ENCODE measurements around the gene C16orf54.
"Not testable (repeated sequence)": the region's sequence is repeated elsewhere in the genome, so short reads cannot be mapped to it uniquely, and the experiment has no call there.

The C16orf54 gene

DNA sequence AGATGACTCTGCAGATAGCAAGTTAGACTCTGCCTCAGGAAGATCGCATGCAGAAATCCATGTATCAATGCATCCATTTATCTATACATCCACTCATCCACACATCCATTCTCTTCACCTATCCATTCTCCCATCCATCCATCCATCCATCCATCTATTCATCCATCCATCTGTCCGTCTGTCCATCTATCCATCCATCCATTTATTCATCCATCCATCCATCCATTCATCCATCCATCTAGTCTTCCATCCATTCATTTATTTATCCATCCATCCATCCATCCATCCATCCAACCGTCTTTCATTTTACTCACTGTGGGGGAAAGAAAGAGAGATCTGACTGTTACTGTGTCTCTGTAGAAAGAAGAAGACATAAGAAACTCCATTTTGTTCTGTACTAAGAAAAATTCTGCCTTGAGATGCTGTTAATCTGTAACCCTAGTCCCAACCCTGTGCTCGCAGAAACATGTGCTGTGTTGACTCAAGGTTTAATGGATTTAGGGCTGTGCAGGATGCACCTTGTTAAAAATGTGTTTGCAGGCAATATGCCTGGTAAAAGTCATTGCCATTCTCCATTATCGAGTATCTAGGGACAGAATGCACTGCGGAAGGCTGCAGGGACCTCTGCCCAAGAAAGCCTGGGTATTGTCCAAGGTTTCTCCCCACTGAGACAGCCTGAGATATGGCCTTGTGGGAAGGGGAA, 5.7 kb downstream of the C16orf54 start:
- not testable (repeated sequence) for DNase-seq

- peak; percentile 78 for DNase-seq
These were observed 7.3 kb downstream of the C16orf54 start for GRCh38 chr16:29738514-29738913.

DNA sequence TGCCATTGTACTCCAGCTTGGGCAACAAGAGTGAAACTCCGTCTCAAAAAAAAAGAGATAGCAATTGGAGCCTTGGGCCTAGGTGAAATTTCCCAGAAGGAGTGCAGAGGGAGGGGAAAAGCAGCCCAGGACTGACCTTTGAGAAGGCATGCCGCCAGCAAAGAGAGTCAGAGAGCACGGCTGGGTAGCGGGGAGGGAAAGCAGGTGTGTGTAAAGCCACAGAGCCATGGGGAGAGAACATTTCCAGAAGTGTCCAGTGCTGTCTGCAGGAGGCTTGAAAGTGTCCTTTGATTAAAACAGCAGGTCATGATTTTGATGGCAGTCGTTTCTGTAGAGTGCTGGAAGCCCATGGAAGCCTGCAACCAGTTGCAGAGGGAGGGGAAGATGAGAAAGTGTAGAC, 8.1 kb downstream of the C16orf54 start:
- DNase-seq: no peak

DNA sequence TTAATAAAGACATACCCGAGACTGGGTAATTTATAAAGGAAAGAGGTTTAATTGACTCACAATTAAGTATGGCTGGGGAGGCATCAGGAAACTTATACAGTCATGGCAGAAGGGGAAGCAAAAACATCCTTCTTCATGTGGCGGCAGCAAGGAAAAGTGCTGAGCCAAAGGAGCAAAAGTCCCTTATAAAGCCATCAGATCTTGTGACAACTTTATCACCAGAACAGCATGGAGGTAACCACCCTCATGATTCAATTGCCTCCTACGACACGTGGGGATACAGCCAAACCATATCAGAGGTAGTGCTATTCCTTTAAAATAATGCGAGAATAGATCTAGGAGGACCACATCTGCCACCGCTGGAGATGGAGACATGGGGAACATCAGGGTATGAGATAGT, 9.0 kb downstream of the C16orf54 start:
- peak; percentile 93 for DNase-seq

DNA sequence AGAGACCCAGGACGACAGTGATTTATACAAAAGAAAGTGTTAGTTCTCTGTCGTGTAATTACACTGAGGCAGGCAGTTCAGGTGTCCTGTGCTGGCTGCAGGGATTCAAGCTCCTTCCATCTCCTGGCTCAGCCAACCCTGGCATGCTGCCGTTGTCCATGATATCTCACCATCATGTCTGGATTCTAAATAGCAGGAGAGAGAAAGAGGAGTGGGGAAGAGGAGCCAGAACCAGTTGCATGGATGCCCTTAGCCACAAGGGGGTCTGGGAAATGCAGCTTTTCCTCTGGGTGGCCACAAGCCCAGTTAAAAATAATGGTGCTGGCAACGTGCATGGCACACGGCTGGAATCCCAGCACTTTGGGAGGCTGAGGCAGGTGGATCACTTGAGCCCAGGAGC, 9.7 kb downstream of the C16orf54 start:
- DNase-seq: no peak

GRCh38 chr16:29734786-29735185, 11.0 kb downstream of the C16orf54 start:
- peak; percentile 91 for DNase-seq

DNA sequence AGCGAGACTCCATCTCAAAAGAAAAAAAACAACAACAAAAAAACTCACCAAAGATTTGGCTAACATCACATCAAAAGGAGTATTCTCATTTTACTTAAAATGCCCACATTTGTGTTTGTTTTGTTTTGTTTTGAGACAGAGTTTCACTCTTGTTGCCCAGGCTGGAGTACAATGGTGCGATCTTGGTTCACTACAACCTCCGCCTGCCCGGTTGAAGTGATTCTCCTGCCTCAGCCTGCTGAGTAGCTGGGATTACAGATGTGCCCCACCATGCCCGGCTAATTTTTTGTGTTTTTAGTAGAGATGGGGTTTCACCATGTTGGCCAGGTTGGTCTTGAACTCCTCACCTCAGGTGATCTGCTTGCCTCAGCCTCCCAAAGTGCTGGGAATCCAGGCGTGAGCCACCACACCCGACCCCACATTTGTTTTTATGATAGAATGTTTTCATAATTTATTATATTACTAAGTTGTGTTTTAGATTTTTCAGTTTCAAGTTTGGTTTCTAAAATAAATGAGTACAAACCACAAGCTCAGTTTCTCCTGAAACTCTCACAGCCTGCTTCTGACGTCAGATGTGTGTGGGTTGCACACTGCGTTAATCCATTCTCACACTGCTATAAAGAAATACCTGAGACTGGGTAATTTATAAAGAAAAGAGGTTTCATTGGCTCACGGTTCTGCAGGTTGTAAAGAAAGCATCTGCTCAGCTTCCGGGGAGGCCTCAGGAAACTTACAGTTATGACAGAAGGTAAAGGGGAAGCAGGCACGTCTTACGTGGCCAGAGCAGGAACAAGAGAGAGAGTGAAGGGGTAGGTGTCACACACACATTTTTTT, 13.8 kb downstream of the C16orf54 start:
- not testable (repeated sequence) for DNase-seq

GRCh38 chr16:29730649-29731048, 15.1 kb downstream of the C16orf54 start:
- no peak for DNase-seq

DNA sequence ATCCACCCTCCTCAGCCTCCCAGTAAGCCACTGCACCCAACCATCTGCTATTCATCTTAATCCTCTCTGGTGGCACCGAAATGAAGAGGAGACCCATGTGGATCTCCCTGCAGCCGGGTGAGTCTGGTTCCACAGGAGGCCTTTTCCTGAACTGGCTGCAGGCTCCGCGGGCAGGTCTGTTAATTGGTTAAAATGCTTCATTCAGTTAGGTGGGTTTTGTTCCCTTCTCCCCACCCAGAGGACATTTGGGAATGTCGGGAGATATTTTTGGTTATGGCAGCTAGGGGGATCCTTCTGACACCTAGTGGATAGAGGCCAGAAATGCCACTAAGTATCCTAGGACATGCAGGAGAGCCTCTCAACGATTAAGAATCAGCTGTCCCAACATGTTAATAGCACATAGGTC, 16.7 kb downstream of the C16orf54 start:
- peak; percentile 48 for DNase-seq

- DNase-seq: no peak
These were observed 18.3 kb downstream of the C16orf54 start for GRCh38 chr16:29727452-29727851.

DNA sequence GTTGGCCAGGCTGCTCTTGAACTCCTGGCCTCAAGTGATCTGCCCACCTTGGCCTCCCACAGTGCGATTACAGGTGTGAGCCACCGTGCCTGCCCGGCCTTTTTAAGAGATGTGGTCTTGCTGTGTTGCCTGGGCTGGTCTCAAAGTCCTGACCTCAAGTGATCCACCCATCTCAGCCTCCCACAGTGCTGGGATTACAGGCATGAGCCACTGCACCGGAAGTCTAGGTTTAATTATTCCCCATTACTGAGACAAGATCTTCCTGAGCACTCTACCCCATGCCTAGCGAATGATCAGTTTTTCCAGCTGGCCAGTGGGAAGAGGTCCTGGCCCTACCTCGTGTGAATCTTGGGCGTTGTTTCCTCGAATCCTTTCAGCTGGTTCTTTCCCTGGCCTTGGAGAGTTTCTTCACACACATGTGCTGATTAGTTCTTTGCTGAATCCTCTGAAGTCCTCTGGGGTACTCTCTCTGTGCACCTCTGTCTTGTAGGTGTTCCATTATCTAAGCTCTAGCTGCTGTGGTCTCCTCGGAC, 18.9 kb downstream of the C16orf54 start:
- DNase-seq: no peak

DNA sequence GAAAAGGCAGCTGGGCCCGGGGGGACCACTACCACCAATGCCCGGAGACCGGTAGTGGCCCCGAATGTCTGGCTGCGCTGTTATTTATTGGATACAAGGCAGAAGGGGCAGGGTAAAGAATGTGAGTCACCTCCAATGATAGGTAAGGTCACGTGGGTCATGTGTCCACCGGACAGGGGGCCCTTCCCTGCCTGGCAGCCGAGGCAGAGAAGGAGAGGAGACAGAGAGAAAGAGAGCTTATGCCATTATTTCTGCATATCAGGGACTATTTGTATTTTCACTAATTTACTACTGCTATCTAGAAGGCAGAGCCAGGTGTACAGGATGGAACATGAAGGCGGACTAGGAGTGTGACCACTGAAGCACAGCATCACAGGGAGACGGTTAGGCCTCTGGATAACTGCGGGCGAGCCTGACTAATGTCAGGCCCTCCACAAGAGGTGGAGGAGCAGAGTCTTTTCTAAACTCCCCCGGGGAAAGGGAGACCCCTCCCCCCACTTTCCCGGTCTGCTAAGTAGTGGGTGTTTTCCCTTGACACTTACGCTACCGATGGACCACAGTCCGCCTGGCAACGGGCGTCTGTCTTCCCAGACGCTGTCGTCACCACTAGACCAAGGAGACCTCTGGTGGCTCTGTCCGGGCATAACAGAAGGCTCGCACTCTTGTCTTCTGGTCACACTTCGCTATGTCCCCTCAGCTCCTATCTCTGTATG, 24.5 kb downstream of the C16orf54 start:
- DNase-seq: peak; percentile 74

DNA sequence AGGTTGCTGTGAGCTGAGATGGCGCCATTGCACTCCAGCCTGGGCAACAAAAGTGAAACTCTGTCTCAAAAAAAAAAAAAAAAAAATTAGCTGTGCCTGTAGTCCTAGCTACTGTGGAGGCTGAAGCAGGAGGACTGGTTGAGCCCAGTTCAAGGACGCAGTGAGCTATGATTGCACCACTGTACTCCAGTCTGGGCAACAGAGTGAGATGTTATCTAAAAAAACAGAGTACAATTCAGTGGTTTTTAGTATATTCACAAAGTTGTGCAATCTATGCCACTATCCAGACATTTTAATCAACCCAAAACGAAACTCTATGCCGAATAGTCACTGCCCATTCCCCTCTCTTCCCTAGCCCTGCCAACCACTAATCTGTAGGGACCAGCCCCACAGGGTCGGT, 25.1 kb downstream of the C16orf54 start:
- DNase-seq: no peak

GRCh38 chr16:29719063-29719462, 26.7 kb downstream of the C16orf54 start:
- no peak for DNase-seq

GRCh38 chr16:29717113-29717512, 28.7 kb downstream of the C16orf54 start:
- no peak for DNase-seq

- DNase-seq: no peak
These were observed 30.8 kb downstream of the C16orf54 start for GRCh38 chr16:29714972-29715371.

GRCh38 chr16:29714396-29714795, 31.4 kb downstream of the C16orf54 start:
- DNase-seq: no peak

GRCh38 chr16:29712809-29713208, 33.0 kb downstream of the C16orf54 start:
- DNase-seq: no peak

DNA sequence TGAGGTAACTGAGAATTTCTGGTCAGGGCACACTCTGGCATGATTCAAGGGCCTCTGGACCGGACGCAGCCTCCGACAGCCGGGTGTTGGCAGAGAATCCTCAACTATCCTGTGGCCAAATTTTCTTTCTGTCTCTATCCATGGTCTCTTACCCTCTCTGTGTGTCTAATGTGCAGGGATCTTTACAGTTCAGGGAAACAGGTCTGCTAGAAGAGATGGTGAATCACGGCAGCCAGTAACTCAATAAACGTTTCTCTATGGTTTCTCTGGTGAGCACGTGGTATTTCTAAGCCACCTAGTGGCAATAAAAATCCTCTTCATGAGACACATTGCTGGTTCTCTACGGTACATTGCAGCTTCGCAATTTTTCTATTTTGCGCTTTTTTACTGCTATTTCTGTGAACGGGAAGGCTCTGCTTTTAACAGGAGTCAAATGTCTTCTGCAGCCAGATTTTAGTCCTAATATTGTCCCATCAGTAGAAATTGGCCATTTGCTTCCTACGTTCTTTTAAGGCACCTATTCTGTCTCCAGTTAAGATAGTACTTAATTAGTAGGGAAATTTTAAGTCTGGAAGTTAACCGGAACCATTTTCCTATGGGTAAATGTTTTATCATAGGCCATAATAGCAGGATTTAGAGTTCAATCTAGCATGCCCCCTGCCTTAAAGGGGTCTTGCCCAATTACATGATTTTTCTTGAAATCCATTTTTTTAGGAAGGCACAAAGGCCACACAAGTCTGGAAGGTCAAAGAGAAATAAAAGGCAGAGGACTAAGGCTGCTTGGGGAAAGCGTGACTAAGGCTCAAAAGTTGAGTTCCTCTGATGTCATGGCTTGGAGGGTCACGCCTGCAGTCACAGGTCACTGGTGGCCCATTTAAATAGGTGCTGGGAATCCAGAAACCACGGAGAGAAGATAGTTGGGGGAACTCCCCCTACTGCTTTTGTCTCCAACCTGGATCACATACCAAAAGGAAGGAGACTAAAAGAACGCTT, 35.3 kb downstream of the C16orf54 start:
- peak; percentile 74 for DNase-seq

DNA sequence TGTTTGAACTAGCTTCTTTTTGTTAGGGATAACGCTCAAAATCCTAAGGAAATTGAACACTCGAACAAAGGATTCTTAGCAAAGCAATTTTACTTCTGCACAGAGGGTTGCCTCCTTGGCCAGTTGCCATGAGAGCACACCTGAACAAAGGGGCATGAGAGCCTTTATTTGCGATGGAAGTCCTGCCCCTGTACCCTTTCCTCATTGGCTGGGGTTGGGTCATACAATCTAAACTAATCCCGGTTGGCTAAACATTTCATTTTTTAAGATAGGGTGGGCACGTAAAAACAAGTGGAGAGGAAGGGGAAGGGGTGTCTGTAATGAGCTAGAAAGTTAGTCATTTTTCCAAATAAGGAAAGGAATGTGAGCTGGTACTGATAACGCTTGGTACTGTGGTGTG, 36.1 kb downstream of the C16orf54 start:
- DNase-seq: not testable (repeated sequence)

- DNase-seq: no peak
These were observed 36.7 kb downstream of the C16orf54 start for GRCh38 chr16:29708917-29709600.

Data from inflammatory macrophage treated with lipopolysaccharide for 4 hours (primary cell).